Cerebellar cortex (tissue), 1 donor: ENCODE measurements around the gene HACL1.
"Not testable (repeated sequence)": the region's sequence is repeated elsewhere in the genome, so short reads cannot be mapped to it uniquely, and the experiment has no call there.

Source experiments
- DNase-seq: peaks from one replicate; pipeline ENCODE4 v3.0.0-alpha.2; 2015; ENCODE audit warnings: low spot score

The HACL1 gene

DNA sequence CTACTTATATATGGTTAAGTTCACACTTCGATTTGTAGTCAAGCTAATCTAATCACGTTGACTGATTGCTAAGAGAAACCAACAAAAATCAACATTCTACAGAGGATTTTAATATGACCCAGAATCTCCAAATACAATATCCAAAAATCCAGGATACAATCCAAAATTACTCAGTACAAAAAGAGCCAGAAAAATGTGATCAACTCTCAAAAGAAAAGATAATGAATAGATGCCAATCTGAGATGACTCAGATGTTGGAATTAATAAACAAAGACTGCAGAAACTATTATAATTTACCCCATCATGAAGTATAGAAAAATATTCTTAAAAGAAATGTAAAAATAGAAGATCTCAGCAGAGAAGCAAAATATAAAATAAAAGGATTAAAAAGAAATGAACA, 22.3 kb downstream of the HACL1 start:
- no peak for DNase-seq

- DNase-seq: no peak
Measured at GRCh38 chr3:15578289-15578867, 23.0 kb downstream of the HACL1 start.

DNA sequence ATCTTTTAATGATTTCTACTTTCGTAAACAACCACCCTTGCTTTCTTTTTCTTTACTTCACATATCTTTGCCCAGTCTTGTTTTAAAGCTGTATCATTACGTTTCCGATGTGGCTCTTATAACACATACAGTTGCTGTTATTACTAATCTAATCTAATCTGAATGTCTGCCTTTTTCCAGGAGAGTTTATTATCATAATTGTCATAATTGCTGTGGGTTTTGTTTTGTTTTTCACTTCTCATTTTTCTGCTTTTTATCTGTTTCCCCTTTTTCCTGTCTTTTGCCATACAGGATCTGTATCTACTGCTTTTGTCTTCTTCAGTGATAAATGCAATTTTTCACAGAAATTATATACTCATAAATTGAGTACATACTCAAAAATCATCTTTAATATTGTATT, 24.9 kb downstream of the HACL1 start:
- DNase-seq: no peak

GRCh38 chr3:15575446-15575845, 25.9 kb downstream of the HACL1 start:
- no peak for DNase-seq

- DNase-seq: no peak
Measured at GRCh38 chr3:15572138-15572537, 29.2 kb downstream of the HACL1 start.

- DNase-seq: no peak
Measured at GRCh38 chr3:15563190-15563589, 38.2 kb downstream of the HACL1 start.

GRCh38 chr3:15562560-15562959, 38.8 kb downstream of the HACL1 start:
- DNase-seq: no peak

GRCh38 chr3:15558581-15558980, 42.8 kb downstream of the HACL1 start:
- DNase-seq: no peak

DNA sequence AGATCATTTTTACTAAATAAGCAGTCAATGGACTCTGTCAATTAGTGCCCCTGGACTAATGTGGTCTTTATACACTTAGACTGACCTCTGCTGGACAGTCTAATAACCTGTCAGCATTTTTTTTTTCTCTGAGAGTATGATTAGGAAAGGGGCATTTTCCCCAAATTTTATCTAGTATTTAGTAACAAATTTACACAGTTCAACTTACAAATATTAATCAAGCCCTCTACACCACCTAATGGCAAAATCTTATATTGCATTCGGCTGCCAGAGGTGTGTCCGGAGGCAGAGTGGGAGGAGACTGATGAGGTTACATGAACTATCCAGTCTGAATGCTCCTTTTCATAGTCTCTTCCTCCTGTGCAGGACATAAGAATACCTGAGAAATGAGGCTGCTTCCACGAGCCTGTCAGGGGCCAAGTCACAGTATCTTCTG, 43.8 kb downstream of the HACL1 start:
- DNase-seq: peak; percentile 78

DNA sequence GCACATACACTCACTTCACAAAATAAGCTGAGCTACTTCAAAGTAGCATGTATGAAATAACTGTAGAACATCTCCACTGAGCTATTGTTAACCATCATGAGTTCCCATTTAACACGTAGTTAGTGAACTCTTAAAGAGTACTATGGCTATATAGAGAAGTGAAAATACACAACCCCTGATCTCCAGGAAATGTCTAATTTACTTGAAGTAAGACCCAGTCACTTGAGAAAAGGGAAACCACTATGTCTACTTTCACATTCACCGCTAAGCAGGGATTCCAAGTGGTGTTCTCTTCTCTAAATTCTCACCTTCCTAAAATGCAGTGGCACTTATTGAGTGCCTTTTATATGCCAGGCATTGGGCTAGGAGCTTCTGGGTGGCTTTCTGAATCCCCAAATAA, 44.9 kb downstream of the HACL1 start:
- no peak for DNase-seq

- no peak for DNase-seq
Measured at GRCh38 chr3:15553749-15554148, 47.6 kb downstream of the HACL1 start.

DNA sequence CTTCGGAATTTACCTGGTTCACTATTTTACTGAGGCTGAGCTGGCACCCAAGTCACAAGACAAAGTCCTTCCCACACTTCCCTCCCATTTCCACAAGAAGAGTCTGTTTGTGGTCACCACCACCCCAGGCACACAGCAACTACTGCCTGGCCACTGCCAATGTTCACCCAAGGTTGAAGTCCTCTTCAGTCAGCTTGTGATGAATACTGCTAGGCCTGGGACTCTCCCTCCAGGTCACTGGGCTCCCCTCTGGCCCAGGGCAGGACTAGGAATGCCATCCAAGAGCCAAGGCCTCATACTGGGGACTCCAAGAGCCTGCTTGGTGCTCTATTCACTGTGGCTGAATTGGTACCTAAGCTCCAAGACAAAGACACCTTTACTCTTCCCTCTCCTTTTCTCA, 49.5 kb downstream of the HACL1 start:
- DNase-seq: no peak

DNA sequence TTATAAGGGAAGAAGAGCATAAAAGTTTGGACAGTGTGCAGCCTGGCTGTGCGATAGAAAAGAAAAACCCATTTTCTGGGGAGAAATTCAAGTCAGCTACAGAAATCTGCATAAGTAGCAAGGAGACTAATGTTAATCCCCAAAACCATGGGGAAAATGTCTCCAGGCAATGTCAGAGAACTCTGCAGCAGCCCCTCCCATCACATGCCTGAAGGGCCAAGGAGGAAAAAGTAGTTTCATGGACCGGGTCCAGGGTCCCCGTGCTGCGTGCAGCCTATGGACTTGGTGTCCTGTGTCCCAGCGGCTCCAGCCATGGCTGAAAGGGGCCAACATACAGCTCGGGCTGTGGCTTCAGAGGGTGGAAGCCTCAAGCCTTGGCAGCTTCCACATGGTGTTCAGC, 51.5 kb downstream of the HACL1 start:
- no peak for DNase-seq

DNA sequence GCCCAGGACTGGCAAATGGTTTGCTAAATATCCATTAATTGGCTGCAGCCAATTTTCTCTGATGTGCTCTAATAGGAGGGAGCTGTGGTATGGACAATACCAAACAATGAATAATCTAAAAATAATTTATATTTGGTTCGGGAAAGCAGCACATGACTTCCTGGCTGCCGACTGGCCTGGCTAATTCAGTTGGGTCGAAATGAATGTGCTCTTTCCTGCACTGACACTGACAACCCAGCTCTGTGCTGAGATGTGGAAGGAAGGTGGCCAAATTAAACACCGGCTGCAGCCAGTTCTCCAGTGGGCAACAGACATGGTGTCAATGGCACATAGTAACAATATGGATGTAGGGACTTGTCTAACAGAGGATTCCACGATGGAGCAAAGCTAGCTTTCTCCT, 58.8 kb downstream of the HACL1 start:
- DNase-seq: peak; percentile 67

- no peak for DNase-seq
Measured at GRCh38 chr3:15541371-15541770, 60.0 kb downstream of the HACL1 start.

DNA sequence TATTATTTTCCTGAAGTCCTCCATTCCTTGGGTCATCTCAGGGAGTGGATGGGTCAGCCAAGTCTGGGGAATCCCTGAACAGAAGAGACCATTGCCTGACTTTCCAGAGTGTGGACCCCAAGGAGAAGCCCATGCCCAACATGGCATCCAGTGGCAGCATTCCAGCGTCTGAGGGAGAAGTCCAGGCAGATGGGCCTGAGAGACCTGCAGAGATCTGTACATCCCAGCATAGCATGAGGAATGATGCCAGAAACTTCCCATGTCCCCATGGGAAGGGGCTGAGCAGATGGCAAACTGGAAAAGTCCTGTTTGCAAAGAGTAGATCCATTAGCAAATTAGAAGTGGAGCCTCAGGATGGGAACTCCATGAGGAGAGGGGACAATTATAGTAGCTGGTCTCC, 62.3 kb downstream of the HACL1 start:
- no peak for DNase-seq

- no peak for DNase-seq
Measured at GRCh38 chr3:15538345-15538744, 63.0 kb downstream of the HACL1 start.

DNA sequence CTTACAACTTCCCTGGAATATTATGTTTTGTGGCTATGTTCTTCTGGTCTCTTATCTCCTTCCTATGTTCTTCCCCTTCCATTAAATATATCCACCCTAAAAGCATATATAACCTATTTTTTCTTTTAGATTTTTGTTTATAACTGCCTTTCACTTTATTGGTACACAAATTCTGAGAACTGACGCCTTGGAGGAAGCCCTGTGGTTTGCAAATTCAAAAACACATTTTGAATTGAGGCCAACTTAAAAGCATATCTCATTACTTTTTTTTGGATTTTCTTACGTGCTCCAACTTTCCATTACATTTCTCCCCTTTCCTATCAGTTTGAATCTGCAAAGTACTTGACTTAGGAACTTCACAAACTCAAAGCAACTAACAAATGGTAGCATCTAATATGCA, 64.5 kb downstream of the HACL1 start:
- DNase-seq: no peak

- DNase-seq: no peak
Measured at GRCh38 chr3:15535732-15536131, 65.6 kb downstream of the HACL1 start.

GRCh38 chr3:15532614-15533013, 68.8 kb downstream of the HACL1 start:
- not testable (repeated sequence) for DNase-seq

- DNase-seq: peak; percentile 92
Measured at GRCh38 chr3:15531346-15531745, 70.0 kb downstream of the HACL1 start.

DNA sequence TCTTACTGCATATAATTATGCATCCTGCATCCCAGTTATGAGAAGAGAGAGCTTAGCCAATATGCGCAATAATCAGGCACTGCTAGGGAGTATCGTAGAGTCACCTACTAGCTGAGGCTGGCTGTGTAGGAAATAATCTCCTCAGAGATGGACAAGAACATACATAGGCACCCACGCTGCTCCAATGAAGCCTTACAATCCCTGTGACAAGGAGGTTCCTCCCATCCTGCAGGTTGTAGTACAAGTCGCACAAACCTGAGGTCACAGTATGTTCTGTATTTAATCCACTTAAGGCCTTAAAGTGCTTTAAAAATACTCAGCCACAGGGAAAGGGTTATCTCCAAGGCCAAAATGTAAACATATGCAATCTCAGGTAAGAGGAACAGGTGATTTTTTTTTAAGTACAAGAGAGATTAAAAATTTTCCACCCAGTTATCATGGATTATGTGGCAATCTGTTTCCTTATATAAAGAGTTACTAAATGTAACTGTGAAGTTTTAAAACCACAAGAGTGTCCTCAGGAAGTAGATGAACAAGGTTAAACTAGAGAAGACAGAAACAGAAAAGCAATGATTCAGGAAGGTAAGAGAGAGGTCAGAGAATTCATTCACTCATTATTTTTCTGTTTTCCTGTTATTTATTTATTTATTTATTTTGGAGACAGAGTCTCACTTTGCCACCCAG, 72.4 kb downstream of the HACL1 start:
- DNase-seq: no peak

DNA sequence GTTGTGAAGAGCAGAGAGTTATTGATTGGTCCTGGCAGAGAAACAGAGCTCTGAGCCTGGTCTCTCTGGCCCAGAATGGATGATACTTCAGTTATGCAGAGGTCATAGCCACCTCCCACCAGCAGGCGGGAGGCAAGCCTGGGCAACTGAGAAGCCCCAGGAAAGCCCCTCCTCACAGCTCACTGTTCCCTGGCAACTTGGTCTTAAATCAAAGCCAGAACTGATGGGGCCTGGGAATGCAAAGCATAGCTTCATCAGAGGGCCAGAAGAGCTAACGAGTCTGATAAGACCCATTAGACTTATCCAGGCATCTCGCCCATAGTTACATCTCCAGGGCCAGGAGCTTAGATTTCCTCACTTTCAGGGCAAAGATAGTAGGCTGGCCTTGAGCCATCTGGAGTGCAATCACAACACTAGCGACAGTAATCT, 74.3 kb downstream of the HACL1 start:
- no peak for DNase-seq

- DNase-seq: no peak
Measured at GRCh38 chr3:15525790-15526189, 75.6 kb downstream of the HACL1 start.
